HepG2 (cell line): ENCODE data around the gene STOM. TPM values are rescaled to one million over a fixed set of nuclear protein-coding genes. Genes with fewer than 3 reads are reported as not detected.

Source experiments
- BHLHE40 ChIP-seq: IDR thresholded peaks from 2 replicates; pipeline ENCODE4 v1.6.1; 2011; ENCODE audit warnings: low read length, improper control_type of control experiment
- DR1 ChIP-seq: sonication (generic); formaldehyde crosslinking; IDR thresholded peaks from 2 replicates; pipeline ENCODE4 v1.8.0; 2021; ENCODE audit warnings: mild to moderate bottlenecking, missing genetic modification reagents, inconsistent platforms
- FOXM1 ChIP-seq: sonication (generic); formaldehyde crosslinking; IDR thresholded peaks from 2 replicates; pipeline ENCODE4 v1.5.0; 2020; ENCODE audit warnings: missing genetic modification reagents
- KDM4B ChIP-seq: sonication (generic); formaldehyde crosslinking; IDR thresholded peaks from 2 replicates; pipeline ENCODE4 v1.4.0; 2020; ENCODE audit warnings: missing genetic modification reagents
- KMT2A ChIP-seq: sonication (generic); formaldehyde crosslinking; IDR thresholded peaks from 2 replicates; pipeline ENCODE4 v1.4.0; 2020; ENCODE audit warnings: missing genetic modification reagents
- LCORL ChIP-seq, 2 experiments: fragments of 450-650 bp in 1 of 2; sonication (generic) in 1 of 2; formaldehyde crosslinking in 1 of 2; IDR thresholded peaks; 2 replicates each; pipeline versions ENCODE4 v1.5.0 to v1.6.1; 2017 to 2020; ENCODE audit warnings: antibody characterized with exemption in 1 of 2, missing genetic modification reagents in 1 of 2
- RAD21 ChIP-seq: fragments of 450-650 bp; formaldehyde crosslinking; IDR thresholded peaks from 2 replicates; pipeline ENCODE4 v1.5.0; 2020; ENCODE audit warnings: mild to moderate bottlenecking
- RBM22 ChIP-seq: fragments of 200-400 bp; formaldehyde crosslinking; optimal IDR thresholded peaks from 2 replicates; pipeline ENCODE3; 2017; ENCODE audit warnings: mild to moderate bottlenecking, low read length, moderate library complexity
- SP140L ChIP-seq: sonication (generic); formaldehyde crosslinking; IDR thresholded peaks from 2 replicates; pipeline ENCODE4 v1.4.0; 2020; ENCODE audit warnings: missing genetic modification reagents, borderline replicate concordance
- U2AF2 ChIP-seq: fragments of 200-400 bp; formaldehyde crosslinking; IDR thresholded peaks from 2 replicates; pipeline ENCODE4 v1.6.1; 2017; ENCODE audit warnings: low read depth, mild to moderate bottlenecking, low read length
- ZFP36 ChIP-seq: fragments of 150-350 bp; IDR thresholded peaks from 2 replicates; pipeline ENCODE4 v1.6.1; 2018; ENCODE audit warnings: borderline replicate concordance, low read length, low read depth; ENCODE audit not compliant: partially characterized antibody
- ZIK1 ChIP-seq: sonication (generic); formaldehyde crosslinking; IDR thresholded peaks from 2 replicates; pipeline ENCODE4 v1.5.0; 2020; ENCODE audit warnings: mild to moderate bottlenecking, low read depth, missing genetic modification reagents, borderline replicate concordance
- ZNF354B ChIP-seq: sonication (generic); formaldehyde crosslinking; IDR thresholded peaks from 2 replicates; pipeline ENCODE4 v1.8.0; 2022; ENCODE audit warnings: mild to moderate bottlenecking, missing genetic modification reagents
- ZNF614 ChIP-seq: IDR thresholded peaks from 2 replicates; pipeline ENCODE4 v1.6.1; 2018; ENCODE audit warnings: missing biosample characterization, missing genetic modification reagents, inconsistent platforms, borderline replicate concordance
- ZNF850 ChIP-seq: sonication (generic); formaldehyde crosslinking; conservative IDR thresholded peaks from 2 replicates; pipeline ENCODE4 v1.9.0; 2021; ENCODE audit warnings: mild to moderate bottlenecking, missing genetic modification reagents
- ZSCAN25 ChIP-seq: sonication (generic); formaldehyde crosslinking; IDR thresholded peaks from 2 replicates; pipeline ENCODE4 v1.8.0; 2022; ENCODE audit warnings: mild to moderate bottlenecking, missing genetic modification reagents
- polyA plus RNA-seq, 8 experiments: library from polyadenylated mRNA; depleted of rRNA in 3 of 8; stranded (reverse) in 7 of 8; unstranded in 1 of 8; fragments of >200 nt; fragmentation: Illumina TruSeq in 4 of 8; extraction: Trizol in 4 of 8; gene quantifications; 2 replicates each; pipeline versions ENCODE4 v1.2.1 to v1.2.3, GENCODE V29; 2011 to 2016; ENCODE audit warnings: low read depth in 4 of 8, missing spikeins in 1 of 8, mixed read lengths in 1 of 8; ENCODE audit not compliant: insufficient read depth in 1 of 8
- total RNA-seq, 5 experiments: library from RNA; depleted of rRNA; stranded (reverse); fragments of >200 nt; fragmentation: Illumina TruSeq; extraction: Trizol; gene quantifications; 2 replicates each; pipeline ENCODE4 v1.2.3, GENCODE V29; 2016; ENCODE audit warnings: low read depth in 1 of 5
- TF ChIP-seq, protein P1 (sequence below): sonication (generic); formaldehyde crosslinking; IDR thresholded peaks from 2 replicates; pipeline ENCODE4 v1.4.0; 2020; ENCODE audit warnings: mild to moderate bottlenecking, missing genetic modification reagents
- TF ChIP-seq, protein P2 (sequence below): sonication (generic); formaldehyde crosslinking; IDR thresholded peaks from 2 replicates; pipeline ENCODE4 v1.4.0; 2020; ENCODE audit warnings: missing genetic modification reagents
- TF ChIP-seq, protein P3 (sequence below): sonication (generic); formaldehyde crosslinking; IDR thresholded peaks from 2 replicates; pipeline ENCODE4 v1.4.0; 2020; ENCODE audit warnings: missing genetic modification reagents

The STOM gene
- total and polyA plus RNA-seq, 2 of the 13 experiments (the other 11 are each of a cell fraction or from before 2014, with no cell fraction given) = 43.6 to 165 TPM

DNA sequence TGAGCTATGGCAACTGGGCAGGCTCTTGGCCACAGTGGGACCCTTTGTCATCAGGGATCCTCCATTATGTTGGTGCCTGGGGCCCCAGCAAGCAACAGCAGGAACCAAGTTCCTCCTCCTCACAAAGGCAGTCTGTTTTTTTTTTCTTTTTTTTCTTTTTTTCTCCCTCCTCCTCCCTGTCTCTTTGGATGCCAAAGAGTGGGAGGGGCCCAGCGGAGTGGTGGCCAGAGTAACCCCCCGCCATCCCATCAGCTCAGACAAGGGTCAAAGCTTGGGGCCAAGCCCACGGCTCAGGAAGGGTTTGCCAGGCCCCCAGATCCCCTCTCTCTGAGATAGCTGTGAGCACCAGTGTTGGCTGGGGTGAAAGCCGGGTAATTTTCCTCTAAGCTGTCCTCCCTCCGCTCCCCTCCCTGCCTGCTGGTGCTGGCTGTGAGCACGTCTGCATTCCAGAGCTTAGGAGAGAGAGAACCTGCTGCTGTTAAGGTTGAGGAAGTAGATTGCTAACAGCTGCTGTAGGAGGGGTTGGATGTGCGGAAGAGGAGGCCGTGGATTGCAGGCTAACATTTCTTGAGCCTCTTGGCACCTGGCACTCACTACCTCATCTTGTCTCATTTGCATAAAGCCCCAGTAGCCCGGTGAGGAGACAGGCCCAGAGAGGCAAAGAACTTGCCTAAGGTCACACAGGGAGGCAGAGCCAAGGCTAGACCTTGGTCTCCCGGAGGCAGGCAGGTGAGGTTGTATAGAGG lies 80.9 kb downstream of the STOM start (continued):
- TF ChIP-seq, protein P1, sequence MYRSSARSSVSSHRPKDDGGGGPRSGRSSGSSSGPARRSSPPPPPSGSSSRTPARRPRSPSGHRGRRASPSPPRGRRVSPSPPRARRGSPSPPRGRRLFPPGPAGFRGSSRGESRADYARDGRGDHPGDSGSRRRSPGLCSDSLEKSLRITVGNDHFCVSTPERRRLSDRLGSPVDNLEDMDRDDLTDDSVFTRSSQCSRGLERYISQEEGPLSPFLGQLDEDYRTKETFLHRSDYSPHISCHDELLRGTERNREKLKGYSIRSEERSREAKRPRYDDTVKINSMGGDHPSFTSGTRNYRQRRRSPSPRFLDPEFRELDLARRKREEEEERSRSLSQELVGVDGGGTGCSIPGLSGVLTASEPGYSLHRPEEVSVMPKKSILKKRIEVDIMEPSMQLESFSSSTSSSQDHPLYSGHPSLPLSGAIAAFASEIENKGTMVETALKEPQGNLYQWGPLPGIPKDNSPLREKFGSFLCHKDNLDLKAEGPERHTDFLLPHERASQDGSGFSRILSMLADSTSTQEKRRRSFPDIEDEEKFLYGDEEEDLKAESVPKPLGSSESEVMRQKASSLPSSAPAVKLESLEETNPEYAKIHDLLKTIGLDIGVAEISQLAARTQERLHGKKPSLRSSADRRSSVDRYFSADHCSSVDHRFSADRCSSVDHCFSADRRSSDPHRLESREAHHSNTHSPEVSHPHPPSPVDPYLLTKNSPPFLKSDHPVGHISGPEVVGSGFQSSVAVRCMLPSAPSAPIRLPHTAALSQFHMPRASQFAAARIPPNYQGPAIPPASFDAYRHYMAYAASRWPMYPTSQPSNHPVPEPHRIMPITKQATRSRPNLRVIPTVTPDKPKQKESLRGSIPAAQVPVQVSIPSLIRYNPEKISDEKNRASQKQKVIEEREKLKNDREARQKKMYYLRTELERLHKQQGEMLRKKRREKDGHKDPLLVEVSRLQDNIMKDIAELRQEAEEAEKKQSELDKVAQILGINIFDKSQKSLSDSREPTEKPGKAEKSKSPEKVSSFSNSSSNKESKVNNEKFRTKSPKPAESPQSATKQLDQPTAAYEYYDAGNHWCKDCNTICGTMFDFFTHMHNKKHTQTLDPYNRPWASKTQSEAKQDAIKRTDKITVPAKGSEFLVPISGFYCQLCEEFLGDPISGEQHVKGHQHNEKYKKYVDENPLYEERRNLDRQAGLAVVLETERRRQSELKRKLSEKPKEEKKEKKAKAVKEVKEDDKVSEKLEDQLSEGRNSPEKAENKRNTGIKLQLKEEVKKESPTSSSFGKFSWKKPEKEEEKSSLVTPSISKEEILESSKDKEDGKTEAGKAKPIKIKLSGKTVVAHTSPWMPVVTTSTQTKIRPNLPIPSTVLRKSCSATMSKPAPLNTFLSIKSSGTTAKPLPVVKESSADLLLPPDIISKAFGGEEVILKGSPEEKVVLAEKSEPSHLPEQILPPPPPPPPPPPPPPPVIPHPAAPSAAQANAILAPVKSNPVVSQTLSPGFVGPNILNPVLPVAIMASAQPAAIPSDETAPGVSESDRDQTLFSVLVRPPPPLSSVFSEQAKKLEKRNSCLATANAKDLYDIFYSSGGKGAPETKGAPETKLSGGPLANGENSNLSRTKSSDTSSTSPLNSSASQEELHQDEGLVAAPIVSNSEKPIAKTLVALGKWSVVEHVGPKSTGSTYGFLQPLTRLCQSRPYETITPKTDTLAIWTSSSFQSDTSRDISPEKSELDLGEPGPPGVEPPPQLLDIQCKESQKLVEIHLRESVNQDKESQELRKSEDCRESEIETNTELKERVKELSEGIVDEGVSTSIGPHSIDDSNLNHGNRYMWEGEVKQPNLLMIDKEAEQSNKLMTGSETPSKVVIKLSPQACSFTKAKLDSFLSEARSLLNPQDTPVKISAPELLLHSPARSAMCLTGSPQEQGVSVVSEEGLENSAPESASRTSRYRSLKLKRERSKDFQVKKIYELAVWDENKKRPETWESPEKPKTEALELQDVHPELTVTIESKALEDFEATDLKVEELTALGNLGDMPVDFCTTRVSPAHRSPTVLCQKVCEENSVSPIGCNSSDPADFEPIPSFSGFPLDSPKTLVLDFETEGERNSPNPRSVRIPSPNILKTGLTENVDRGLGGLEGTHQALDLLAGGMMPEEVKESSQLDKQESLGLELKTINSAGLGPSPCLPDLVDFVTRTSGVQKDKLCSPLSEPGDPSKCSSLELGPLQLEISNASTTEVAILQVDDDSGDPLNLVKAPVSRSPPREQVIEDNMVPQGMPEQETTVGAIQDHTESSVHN (CRISPR knock-in tag) = no peak
- TF ChIP-seq ZFP36 (no peak), BHLHE40 (no peak), KMT2A (no peak), RBM22 (peak; percentile 45), ZNF354B (no peak), KDM4B (CRISPR knock-in tag) (no peak), SP140L (CRISPR knock-in tag) (no peak), ZIK1 (CRISPR knock-in tag) (no peak), U2AF2 (no peak), ZSCAN25 (CRISPR knock-in tag) (peak; percentile 79), DR1 (CRISPR knock-in tag) (no peak), LCORL (IDR thresholded peaks at IDR 0.05) (no peak), LCORL (CRISPR knock-in tag; IDR thresholded peaks at IDR 0.05) (peak; percentile 80), RAD21 (CRISPR knock-in tag) (no peak), ZNF614 (CRISPR knock-in tag) (peak; percentile 61; the same call in 1 of the 2 replicates), FOXM1 (CRISPR knock-in tag) (no peak), ZNF850 (no peak)
- TF ChIP-seq, protein P2, sequence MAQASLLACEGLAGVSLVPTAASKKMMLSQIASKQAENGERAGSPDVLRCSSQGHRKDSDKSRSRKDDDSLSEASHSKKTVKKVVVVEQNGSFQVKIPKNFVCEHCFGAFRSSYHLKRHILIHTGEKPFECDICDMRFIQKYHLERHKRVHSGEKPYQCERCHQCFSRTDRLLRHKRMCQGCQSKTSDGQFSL = no peak
- TF ChIP-seq, protein P3, sequence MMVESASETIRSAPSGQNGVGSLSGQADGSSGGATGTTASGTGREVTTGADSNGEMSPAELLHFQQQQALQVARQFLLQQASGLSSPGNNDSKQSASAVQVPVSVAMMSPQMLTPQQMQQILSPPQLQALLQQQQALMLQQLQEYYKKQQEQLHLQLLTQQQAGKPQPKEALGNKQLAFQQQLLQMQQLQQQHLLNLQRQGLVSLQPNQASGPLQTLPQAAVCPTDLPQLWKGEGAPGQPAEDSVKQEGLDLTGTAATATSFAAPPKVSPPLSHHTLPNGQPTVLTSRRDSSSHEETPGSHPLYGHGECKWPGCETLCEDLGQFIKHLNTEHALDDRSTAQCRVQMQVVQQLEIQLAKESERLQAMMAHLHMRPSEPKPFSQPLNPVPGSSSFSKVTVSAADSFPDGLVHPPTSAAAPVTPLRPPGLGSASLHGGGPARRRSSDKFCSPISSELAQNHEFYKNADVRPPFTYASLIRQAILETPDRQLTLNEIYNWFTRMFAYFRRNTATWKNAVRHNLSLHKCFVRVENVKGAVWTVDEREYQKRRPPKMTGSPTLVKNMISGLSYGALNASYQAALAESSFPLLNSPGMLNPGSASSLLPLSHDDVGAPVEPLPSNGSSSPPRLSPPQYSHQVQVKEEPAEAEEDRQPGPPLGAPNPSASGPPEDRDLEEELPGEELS (CRISPR knock-in tag) = 0 out of 2 replicates have a peak, but pooled peaks have one; percentile 20
